Small intestine (tissue), 7 donors: Measurements from ENCODE around the gene C9. TPM values are rescaled to one million over a fixed set of nuclear protein-coding genes. Genes with fewer than 3 reads are reported as not detected.
"Not testable (repeated sequence)": the region's sequence is repeated elsewhere in the genome, so short reads cannot be mapped to it uniquely, and the experiment has no call there.

Experiments
- DNase-seq, 2 donors: peaks; one replicate each; pipeline versions ENCODE4 v3.0.0 to v3.0.0-alpha.2; 2013
- FAIRE-seq: peaks from 2 replicates; lab custom pipeline; 2012; peaks lifted over from hg19 to GRCh38; lab: Jason Lieb, UNC
- H3K27ac ChIP-seq, 3 donors: one replicate each; pipeline ENCODE4 v1.5.1; 2013; ENCODE audit warnings: low read length in 2 of 3, mild to moderate bottlenecking in 2 of 3, control low read depth in 1 of 3, inconsistent platforms in 1 of 3, low read depth in 1 of 3, moderate library complexity in 1 of 3
- H3K27me3 ChIP-seq, 3 donors: one replicate each; pipeline ENCODE4 v1.6.1; 2013; ENCODE audit warnings: low read length in 3 of 3, inconsistent platforms in 1 of 3; ENCODE audit not compliant: control insufficient read depth in 3 of 3, insufficient read depth in 3 of 3
- H3K36me3 ChIP-seq, 3 donors: one replicate each; pipeline ENCODE4 v1.6.1; 2013; ENCODE audit warnings: low read length in 3 of 3, inconsistent platforms in 1 of 3, low read depth in 1 of 3, mild to moderate bottlenecking in 1 of 3, moderate library complexity in 1 of 3; ENCODE audit not compliant: control insufficient read depth in 3 of 3, insufficient read depth in 2 of 3
- H3K4me1 ChIP-seq, 3 donors: one replicate each; pipeline ENCODE4 v1.6.1; 2013; ENCODE audit warnings: low read length in 2 of 3, inconsistent platforms in 1 of 3, low read depth in 1 of 3, mild to moderate bottlenecking in 1 of 3, moderate library complexity in 1 of 3; ENCODE audit not compliant: control insufficient read depth in 3 of 3, insufficient read depth in 2 of 3
- H3K4me3 ChIP-seq, 3 donors: one replicate each; pipeline ENCODE4 v1.5.1; 2013; ENCODE audit warnings: low read length in 3 of 3, control low read depth in 1 of 3, inconsistent platforms in 1 of 3, low read depth in 1 of 3, mild to moderate bottlenecking in 1 of 3, moderate library complexity in 1 of 3
- H3K9me3 ChIP-seq, 2 donors: one replicate each; pipeline ENCODE4 v1.6.1; 2013; ENCODE audit warnings: low read depth in 1 of 2, low read length in 1 of 2; ENCODE audit not compliant: control insufficient read depth in 2 of 2, insufficient read depth in 1 of 2
- WGBS, 3 donors: extraction: QIAGEN DNeasy Blood & Tissue Kit; methylation state at CpG; one replicate each; pipeline ENCODE4 v1.1.7; 2013; 5-methylcytosine and 5-hydroxymethylcytosine counted together
- polyA plus RNA-seq, 4 donors: library from polyadenylated mRNA; stranded (reverse) in 3 of 4; unstranded in 1 of 4; fragments of 200-250 nt in 3 of 4; fragments of 120-200 nt in 1 of 4; gene quantifications; one replicate each; pipeline versions ENCODE4 v1.2.1 to v1.2.3, GENCODE V29; 2013
- donor health status: healthy with polysubstance abuse.
- donor health status: control.
- donor health status: control.
- donor health status: Bipolar disorder and iron deficiency.
- donor health status: healthy.

C9 gene
- polyA plus RNA-seq, 4 donors, result 0.06 TPM; not detected in 3

DNA sequence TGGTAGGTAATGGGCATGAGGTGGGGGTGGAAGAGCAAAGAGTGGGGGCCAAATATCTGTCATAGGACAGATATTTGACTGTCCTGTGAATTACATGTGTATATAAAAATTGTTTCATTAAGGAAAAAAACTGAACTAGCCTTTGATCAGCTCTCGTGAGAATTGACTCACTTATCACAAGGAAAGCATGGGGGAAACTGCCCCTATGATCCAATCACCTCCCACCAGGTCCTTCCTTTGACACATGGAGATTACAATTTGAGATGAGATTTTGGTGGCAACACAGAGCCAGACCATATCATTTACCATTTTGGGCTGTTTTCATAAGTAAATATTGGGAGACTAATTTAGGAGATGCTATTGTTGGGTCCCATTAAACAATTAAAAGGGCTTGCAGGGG lies 81.7 kb downstream of the C9 start:
- WGBS, 3 donors, result 75 to 84% (median 76%) methylated on average over 1 of the region's 1 CpG
- no peak overlapping the region for H3K27ac ChIP-seq
- no peaks in the 10 kb centered on the region for H3K27me3 ChIP-seq
- no peaks in the 10 kb centered on the region for H3K4me1 ChIP-seq
- H3K4me3 ChIP-seq, result no peak overlapping the region
- FAIRE-seq (no peak), DNase-seq (no peak)
- H3K36me3 ChIP-seq, result no peaks in the 10 kb centered on the region
- peaks cover 0 to 4% of the 10 kb centered on the region in 2 donors for H3K9me3 ChIP-seq

GRCh38 chr5:39275865-39276264 lies 88.4 kb downstream of the C9 start:
- H3K27ac ChIP-seq, H3K36me3 ChIP-seq, FAIRE-seq: not testable (repeated sequence)

DNA sequence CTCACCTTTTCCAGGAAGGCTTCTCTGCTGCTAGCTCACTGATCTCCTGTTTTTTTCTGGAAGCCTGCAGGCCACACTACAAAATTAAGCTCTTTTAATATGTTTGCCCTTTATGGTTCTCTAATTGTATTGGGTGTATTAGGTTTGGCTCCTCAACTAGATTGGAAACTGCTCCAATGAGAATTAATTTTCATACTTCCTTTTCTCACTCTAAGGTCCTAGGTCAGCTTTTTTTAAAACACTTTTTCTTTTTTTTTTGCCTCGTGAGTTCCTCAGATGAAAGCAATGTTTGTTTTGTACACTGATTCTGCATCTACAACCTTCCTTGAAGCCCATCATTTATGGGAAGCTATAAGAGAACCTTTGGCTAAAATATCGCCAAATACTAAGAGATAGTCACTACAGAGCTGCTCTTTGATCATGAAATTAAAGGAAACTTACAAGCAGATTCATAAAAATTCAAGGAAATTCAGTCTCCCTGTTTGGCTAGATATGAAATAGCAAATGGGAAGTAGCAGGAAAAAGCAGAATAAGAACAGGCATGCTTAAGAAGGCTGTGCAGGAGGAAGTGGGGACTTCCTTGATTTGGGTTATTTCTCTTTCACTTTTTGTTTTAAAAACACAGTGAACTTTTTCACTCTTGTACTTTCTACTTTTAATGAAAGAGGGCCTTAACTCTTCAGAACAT lies 89.8 kb downstream of the C9 start:
- Histone ChIP-seq H3K9me3 (no peaks in the 10 kb centered on the region), H3K36me3 (no peaks in the 10 kb centered on the region), H3K27me3 (no peaks in the 10 kb centered on the region), H3K4me1 (no peaks in the 10 kb centered on the region), H3K27ac (peak overlapping the region in 2 of 3 donors; percentile 60 to 67), H3K4me3 (no peak overlapping the region)
- DNase-seq (peak; percentile 5 to 31), FAIRE-seq (no peak)
- 23 to 32% (median 32%) methylated on average over 2 of the region's 2 CpGs for WGBS, 3 donors

More at GRCh38 chr5:39275865-39276264, 88.4 kb downstream of the C9 start:
- not testable (repeated sequence) for H3K9me3 ChIP-seq, H3K4me3 ChIP-seq, H3K4me1 ChIP-seq, H3K27me3 ChIP-seq, DNase-seq
- WGBS, 3 donors, result 94 to 96% (median 94%) methylated on average over 4 of the region's 4 CpGs

GRCh38 chr5:39273314-39273954 lies 90.9 kb downstream of the C9 start:
- no peaks in the 10 kb centered on the region for H3K4me1 ChIP-seq
- H3K27me3 ChIP-seq, result no peaks in the 10 kb centered on the region
- H3K4me3 ChIP-seq, result no peak overlapping the region
- FAIRE-seq (no peak), DNase-seq (peak in 1 of 2 donors; percentile 11)
- no peaks in the 10 kb centered on the region for H3K36me3 ChIP-seq
- no peaks in the 10 kb centered on the region for H3K9me3 ChIP-seq
- no peak overlapping the region for H3K27ac ChIP-seq
- WGBS, 3 donors, result 79 to 89% (median 80%) methylated on average over 2 of the region's 2 CpGs

- H3K27ac ChIP-seq, H3K27me3 ChIP-seq, H3K4me1 ChIP-seq, H3K4me3 ChIP-seq, H3K9me3 ChIP-seq, FAIRE-seq, DNase-seq, H3K36me3 ChIP-seq: not testable (repeated sequence)
- 80 to 87% (median 83%) methylated on average over 12 of the region's 14 CpGs for WGBS, 3 donors
Observed at GRCh38 chr5:39272869-39273231, 91.4 kb downstream of the C9 start.

GRCh38 chr5:39270225-39270848 lies 94.0 kb downstream of the C9 start:
- no peak overlapping the region for H3K27ac ChIP-seq
- no peak for FAIRE-seq
- 67 to 75% (median 72%) methylated on average over 2 of the region's 2 CpGs for whole genome bisulfite sequencing, 3 donors
- H3K36me3 ChIP-seq, result no peaks in the 10 kb centered on the region
- H3K4me1 ChIP-seq, result no peaks in the 10 kb centered on the region
- H3K9me3 ChIP-seq, result no peaks in the 10 kb centered on the region
- no peak overlapping the region for H3K4me3 ChIP-seq
- H3K27me3 ChIP-seq, result no peaks in the 10 kb centered on the region
- peak in 1 of 2 donors; percentile 27 for DNase-seq

DNA sequence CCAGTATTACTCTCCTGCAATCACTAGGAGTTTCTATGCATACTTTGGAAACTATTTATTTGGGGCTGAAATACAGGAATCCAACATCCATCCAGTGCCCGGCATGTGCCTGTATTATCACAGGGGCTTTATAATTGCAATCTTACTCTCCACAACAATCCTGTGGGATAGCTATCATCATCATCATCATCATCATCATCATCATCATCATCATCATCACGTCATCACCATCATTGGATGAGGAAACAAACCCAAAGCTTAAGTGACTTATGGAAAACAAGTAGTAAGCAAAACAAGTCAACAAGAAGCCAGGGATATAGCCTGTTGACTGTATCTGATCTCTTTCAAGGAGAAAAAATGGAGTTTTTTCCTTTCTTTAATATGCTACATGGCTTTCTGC lies 97.1 kb downstream of the C9 start:
- Histone ChIP-seq H3K27ac (no peak overlapping the region), H3K4me3 (no peak overlapping the region), H3K27me3 (no peaks in the 10 kb centered on the region), H3K36me3 (no peaks in the 10 kb centered on the region), H3K4me1 (no peaks in the 10 kb centered on the region), H3K9me3 (no peaks in the 10 kb centered on the region)
- FAIRE-seq (no peak), DNase-seq (no peak)
- WGBS, 3 donors, result 84 to 89% (median 88%) methylated on average over 2 of the region's 2 CpGs

DNA sequence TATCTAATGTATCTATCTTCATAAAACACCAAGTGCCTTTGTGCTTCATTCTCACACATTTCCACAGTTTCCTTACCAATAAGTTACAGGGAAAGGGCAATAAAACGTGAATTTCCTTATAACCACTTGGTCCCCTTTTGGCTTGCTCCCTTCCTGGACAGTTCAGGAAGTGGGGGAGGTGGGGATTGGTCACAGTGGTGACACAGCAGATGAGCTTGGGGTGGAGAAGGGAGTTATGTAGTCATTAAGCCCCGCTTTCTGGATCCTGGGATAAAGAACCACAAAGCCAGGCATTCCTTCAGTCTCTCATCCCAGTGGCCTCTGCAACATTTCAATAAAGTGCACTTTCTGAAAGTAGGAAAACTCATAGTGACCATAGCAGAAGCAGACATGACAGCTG lies 97.9 kb downstream of the C9 start:
- H3K9me3 ChIP-seq, result no peaks in the 10 kb centered on the region
- no peak for FAIRE-seq
- no peak overlapping the region for H3K27ac ChIP-seq
- no peaks in the 10 kb centered on the region for H3K27me3 ChIP-seq
- 0% methylated on average over 2 of the region's 2 CpGs for WGBS, 3 donors
- no peak for DNase-seq
- H3K4me1 ChIP-seq, result no peaks in the 10 kb centered on the region
- no peaks in the 10 kb centered on the region for H3K36me3 ChIP-seq
- no peak overlapping the region for H3K4me3 ChIP-seq
